Mesendoderm (in vitro differentiated cells): ENCODE results near the gene COLEC11.
A peak's percentile ranks its signal among the peaks of the same experiment; 100 is the strongest.
"Not testable (repeated sequence)": the region's sequence is repeated elsewhere in the genome, so short reads cannot be mapped to it uniquely, and the experiment has no call there.

ENCODE experiments used
- DNase-seq: peaks from one replicate; pipeline ENCODE4 v3.0.0; 2013
- H2AK5ac ChIP-seq: 2 replicates; pipeline ENCODE4 v1.6.1; 2013; ENCODE audit warnings: low read length, inconsistent platforms
- H2BK120ac ChIP-seq: 2 replicates; pipeline ENCODE4 v1.6.1; 2013; ENCODE audit warnings: low read depth, mild to moderate bottlenecking, low read length, moderate library complexity, mixed read lengths
- H2BK15ac ChIP-seq: replicated peaks from 2 replicates; pipeline ENCODE4 v1.6.1; 2013; ENCODE audit warnings: low read depth, mild to moderate bottlenecking, moderate library complexity
- H2BK5ac ChIP-seq: 2 replicates; pipeline ENCODE4 v1.6.1; 2013; ENCODE audit warnings: low read length, inconsistent platforms
- H3K18ac ChIP-seq: 2 replicates; pipeline ENCODE4 v1.6.1; 2013; ENCODE audit warnings: mild to moderate bottlenecking, low read length, mixed read lengths
- H3K23ac ChIP-seq: one replicate; pipeline ENCODE4 v1.6.1; 2013; ENCODE audit warnings: low read length
- H3K27ac ChIP-seq: 2 replicates; pipeline ENCODE4 v1.5.1; 2013; ENCODE audit warnings: low read depth, mild to moderate bottlenecking, inconsistent platforms, low read length, moderate library complexity
- H3K27me3 ChIP-seq: 2 replicates; pipeline ENCODE4 v1.6.1; 2013; ENCODE audit warnings: low read length, control low read depth, mild to moderate bottlenecking, inconsistent platforms; ENCODE audit not compliant: insufficient read depth, poor library complexity
- H3K36me3 ChIP-seq: 2 replicates; pipeline ENCODE4 v1.6.1; 2013; ENCODE audit warnings: low read length, inconsistent platforms; ENCODE audit not compliant: control insufficient read depth, insufficient read depth
- H3K4ac ChIP-seq: one replicate; pipeline ENCODE4 v1.6.1; 2013; ENCODE audit warnings: low read depth, mild to moderate bottlenecking, low read length, moderate library complexity
- H3K4me1 ChIP-seq: 2 replicates; pipeline ENCODE4 v1.6.1; 2013; ENCODE audit warnings: low read depth, low read length, inconsistent platforms; ENCODE audit not compliant: control insufficient read depth
- H3K4me2 ChIP-seq: 2 replicates; pipeline ENCODE4 v1.6.1; 2013; ENCODE audit warnings: low read length
- H3K4me3 ChIP-seq: 2 replicates; pipeline ENCODE4 v1.5.1; 2013; ENCODE audit warnings: mild to moderate bottlenecking, low read length
- H3K56ac ChIP-seq: one replicate; pipeline ENCODE4 v1.6.1; 2013; ENCODE audit warnings: low read length
- H3K79me1 ChIP-seq: 2 replicates; pipeline ENCODE4 v1.6.1; 2013; ENCODE audit warnings: low read length, inconsistent platforms
- H3K79me2 ChIP-seq: 2 replicates; pipeline ENCODE4 v1.6.1; 2013; ENCODE audit warnings: mild to moderate bottlenecking, low read length; ENCODE audit not compliant: control insufficient read depth, insufficient read depth
- H3K9ac ChIP-seq: 2 replicates; pipeline ENCODE4 v1.6.1; 2013; ENCODE audit warnings: low read length, inconsistent platforms
- H4K5ac ChIP-seq: one replicate; pipeline ENCODE4 v1.6.1; 2013; ENCODE audit warnings: low read length
- H4K8ac ChIP-seq: one replicate; pipeline ENCODE4 v1.6.1; 2013; ENCODE audit warnings: low read depth, mild to moderate bottlenecking, control low read depth, low read length, moderate library complexity
- WGBS: extraction: QIAGEN DNeasy Blood & Tissue Kit; methylation state at CpG from one replicate; pipeline ENCODE4 v1.1.7; 2013; ENCODE audit warnings: low lambda C conversion rate, missing lambda C conversion rate; ENCODE audit not compliant: insufficient coverage; ENCODE audit errors: extremely low coverage; 5-methylcytosine and 5-hydroxymethylcytosine counted together

The COLEC11 gene

GRCh38 chr2:3571284-3571683 is 23.6 kb upstream of the COLEC11 start:
- Histone ChIP-seq H4K5ac (no peak overlapping the region), H2BK15ac (no peak overlapping the region), H2BK120ac (no peak overlapping the region), H3K9ac (no peak overlapping the region), H2BK5ac (no peak overlapping the region), H3K4ac (no peak overlapping the region), H3K56ac (no peak overlapping the region), H3K4me1 (no peaks in the 10 kb centered on the region), H2AK5ac (no peak overlapping the region), H3K27ac (no peak overlapping the region), H3K79me2 (peaks cover 9% of the 10 kb centered on the region), H3K4me3 (no peak overlapping the region), H3K27me3 (no peaks in the 10 kb centered on the region), H4K8ac (no peak overlapping the region), H3K23ac (no peak overlapping the region), H3K4me2 (no peak overlapping the region), H3K79me1 (no peaks in the 10 kb centered on the region), H3K36me3 (no peaks in the 10 kb centered on the region), H3K18ac (no peak overlapping the region)
- DNase-seq: no peak
- no CpG with 5 or more reads among the region's 8 CpGs for WGBS

GRCh38 chr2:3572620-3573019 is 22.3 kb upstream of the COLEC11 start:
- WGBS: no CpG with 5 or more reads among the region's 2 CpGs
- no peak overlapping the region for H3K4me2 ChIP-seq

GRCh38 chr2:3574155-3574554 is 20.8 kb upstream of the COLEC11 start:
- H4K8ac ChIP-seq: no peak overlapping the region
- no peak overlapping the region for H2BK5ac ChIP-seq
- H3K4me3 ChIP-seq: no peak overlapping the region
- no peak overlapping the region for H2AK5ac ChIP-seq
- DNase-seq: no peak
- peaks cover 8% of the 10 kb centered on the region for H3K36me3 ChIP-seq
- H3K4ac ChIP-seq: no peak overlapping the region
- peaks cover 3% of the 10 kb centered on the region for H3K4me1 ChIP-seq
- no peak overlapping the region for H3K56ac ChIP-seq
- H3K79me1 ChIP-seq: peaks cover 9% of the 10 kb centered on the region
- H3K23ac ChIP-seq: no peak overlapping the region
- no peak overlapping the region for H3K4me2 ChIP-seq
- no peaks in the 10 kb centered on the region for H3K27me3 ChIP-seq
- H3K18ac ChIP-seq: no peak overlapping the region
- H2BK120ac ChIP-seq: no peak overlapping the region
- no peak overlapping the region for H3K27ac ChIP-seq
- H3K9ac ChIP-seq: no peak overlapping the region
- no CpG with 5 or more reads among the region's 11 CpGs for WGBS
- peaks cover 37% of the 10 kb centered on the region for H3K79me2 ChIP-seq
- no peak overlapping the region for H2BK15ac ChIP-seq
- H4K5ac ChIP-seq: no peak overlapping the region

More at GRCh38 chr2:3572620-3573019, 22.3 kb upstream of the COLEC11 start:
- H3K79me2 ChIP-seq: peaks cover 22% of the 10 kb centered on the region
- H2AK5ac ChIP-seq: no peak overlapping the region
- no peak overlapping the region for H3K4ac ChIP-seq
- H3K9ac ChIP-seq: no peak overlapping the region
- no peaks in the 10 kb centered on the region for H3K36me3 ChIP-seq
- H4K5ac ChIP-seq: no peak overlapping the region
- no peak overlapping the region for H2BK120ac ChIP-seq
- no peak overlapping the region for H3K27ac ChIP-seq
- no peaks in the 10 kb centered on the region for H3K27me3 ChIP-seq
- H2BK5ac ChIP-seq: no peak overlapping the region
- H3K4me1 ChIP-seq: no peaks in the 10 kb centered on the region
- H3K4me3 ChIP-seq: no peak overlapping the region
- H4K8ac ChIP-seq: no peak overlapping the region
- H2BK15ac ChIP-seq: no peak overlapping the region
- no peak overlapping the region for H3K23ac ChIP-seq
- no peak overlapping the region for H3K18ac ChIP-seq
- no peak for DNase-seq
- no peaks in the 10 kb centered on the region for H3K79me1 ChIP-seq
- no peak overlapping the region for H3K56ac ChIP-seq

- H3K4ac ChIP-seq: peak overlapping the region; percentile 88
- H2AK5ac ChIP-seq: peak overlapping the region; percentile 69
- H3K18ac ChIP-seq: peak overlapping the region; percentile 94
- H3K27ac ChIP-seq: peak overlapping the region; percentile 22
- H2BK120ac ChIP-seq: no peak overlapping the region
- H3K79me2 ChIP-seq: peaks cover 48% of the 10 kb centered on the region
- H4K8ac ChIP-seq: peak overlapping the region; percentile 93
- WGBS: no CpG with 5 or more reads among the region's 54 CpGs
- H3K23ac ChIP-seq: peak overlapping the region; percentile 94
- H4K5ac ChIP-seq: no peak overlapping the region
- H2BK15ac ChIP-seq: no peak overlapping the region
- H3K9ac ChIP-seq: peak overlapping the region; percentile 100
- peaks cover 18% of the 10 kb centered on the region for H3K36me3 ChIP-seq
- no peaks in the 10 kb centered on the region for H3K27me3 ChIP-seq
- peak overlapping the region; percentile 100 for H3K56ac ChIP-seq
- peak overlapping the region; percentile 65 for H3K4me2 ChIP-seq
- peak overlapping the region; percentile 100 for H3K4me3 ChIP-seq
- peaks cover 3% of the 10 kb centered on the region for H3K4me1 ChIP-seq
- no peak overlapping the region for H2BK5ac ChIP-seq
- no peak for DNase-seq
- H3K79me1 ChIP-seq: peaks cover 18% of the 10 kb centered on the region
Measured at GRCh38 chr2:3575534-3576262, 19.2 kb upstream of the COLEC11 start.

GRCh38 chr2:3576263-3576630 is 18.7 kb upstream of the COLEC11 start:
- Histone ChIP-seq H3K56ac (peak overlapping the region; percentile 100), H3K79me1 (peaks cover 18% of the 10 kb centered on the region), H3K36me3 (peaks cover 20% of the 10 kb centered on the region), H3K79me2 (peaks cover 48% of the 10 kb centered on the region), H3K9ac (peak overlapping the region; percentile 100), H2AK5ac (peak overlapping the region; percentile 69), H3K4me2 (peak overlapping the region; percentile 65), H3K23ac (peak overlapping the region; percentile 94), H3K4me3 (peak overlapping the region; percentile 100)
- not testable (repeated sequence) for DNase-seq, H3K4me1 ChIP-seq, H3K27ac ChIP-seq, H4K5ac ChIP-seq, H2BK120ac ChIP-seq, H3K27me3 ChIP-seq, H2BK15ac ChIP-seq, H2BK5ac ChIP-seq, H3K4ac ChIP-seq, H4K8ac ChIP-seq, H3K18ac ChIP-seq
- WGBS: no CpG with 5 or more reads among the region's 10 CpGs

- Histone ChIP-seq H3K23ac (no peak overlapping the region), H3K4me2 (peak overlapping the region; percentile 6)
- WGBS: no CpG with 5 or more reads among the region's 5 CpGs
Measured at GRCh38 chr2:3578987-3579386, 15.9 kb upstream of the COLEC11 start.

More at GRCh38 chr2:3578987-3579386, 15.9 kb upstream of the COLEC11 start:
- H3K27ac ChIP-seq: no peak overlapping the region
- H2BK15ac ChIP-seq: no peak overlapping the region
- no peak overlapping the region for H3K56ac ChIP-seq
- H4K8ac ChIP-seq: no peak overlapping the region
- no peak overlapping the region for H3K4me3 ChIP-seq
- H3K36me3 ChIP-seq: peaks cover 27% of the 10 kb centered on the region
- no peak for DNase-seq
- no peaks in the 10 kb centered on the region for H3K27me3 ChIP-seq
- no peak overlapping the region for H2BK120ac ChIP-seq
- H3K79me1 ChIP-seq: peaks cover 20% of the 10 kb centered on the region
- no peak overlapping the region for H2BK5ac ChIP-seq
- H3K9ac ChIP-seq: peak overlapping the region; percentile 42
- H3K4ac ChIP-seq: no peak overlapping the region
- no peak overlapping the region for H3K18ac ChIP-seq
- H3K79me2 ChIP-seq: peaks cover 51% of the 10 kb centered on the region
- H3K4me1 ChIP-seq: peaks cover 3% of the 10 kb centered on the region
- no peak overlapping the region for H4K5ac ChIP-seq
- no peak overlapping the region for H2AK5ac ChIP-seq
